DOHH2 (cell line): ENCODE results near the gene IPO9.
A peak's percentile ranks its signal among the peaks of the same experiment; 100 is the strongest.

ENCODE experiments used
- H3F3A ChIP-seq: fragments of 200-600 bp; sonication (generic), shearing (Covaris generic); 2 replicates; pipeline ENCODE4 v1.6.0; 2016; ENCODE audit warnings: antibody characterized with exemption, mild to moderate bottlenecking; ENCODE audit not compliant: control insufficient read depth, insufficient read depth
- H3K27ac ChIP-seq: fragments of 200-600 bp; sonication (generic); 2 replicates; pipeline ENCODE4 v1.5.1; 2014; ENCODE audit warnings: low read depth, mild to moderate bottlenecking, low read length, moderate library complexity
- H3K27me3 ChIP-seq: fragments of 200-600 bp; sonication (generic); 2 replicates; pipeline ENCODE4 v1.6.1; 2014; ENCODE audit warnings: mild to moderate bottlenecking, low read length, mixed read lengths; ENCODE audit not compliant: control insufficient read depth
- H3K36me3 ChIP-seq: fragments of 200-600 bp; sonication (generic); 2 replicates; pipeline ENCODE4 v1.6.1; 2014; ENCODE audit warnings: mild to moderate bottlenecking, low read length, moderate library complexity, mixed read lengths; ENCODE audit not compliant: control insufficient read depth
- H3K4me1 ChIP-seq: fragments of 200-600 bp; sonication (generic); 2 replicates; pipeline ENCODE4 v1.6.1; 2014; ENCODE audit warnings: mild to moderate bottlenecking, low read length, mixed read lengths; ENCODE audit not compliant: control insufficient read depth
- H3K4me2 ChIP-seq: fragments of 200-600 bp; sonication (generic); 2 replicates; pipeline ENCODE4 v1.6.0; 2014; ENCODE audit warnings: mild to moderate bottlenecking, low read length, moderate library complexity
- H3K4me3 ChIP-seq: fragments of 200-600 bp; sonication (generic); 2 replicates; pipeline ENCODE4 v1.5.1; 2014; ENCODE audit warnings: mild to moderate bottlenecking, low read length, mixed read lengths
- H3K79me2 ChIP-seq: fragments of 200-600 bp; sonication (generic); 2 replicates; pipeline ENCODE4 v1.6.1; 2014; ENCODE audit warnings: mild to moderate bottlenecking, low read length, mixed read lengths; ENCODE audit not compliant: control insufficient read depth
- H3K9me2 ChIP-seq: fragments of 200-600 bp; sonication (generic); replicated peaks from 2 replicates; pipeline ENCODE4 v1.6.1; 2014; ENCODE audit warnings: mild to moderate bottlenecking, low read length, mixed read lengths; ENCODE audit not compliant: control insufficient read depth
- H3K9me3 ChIP-seq: fragments of 200-600 bp; sonication (generic); 2 replicates; pipeline ENCODE4 v1.6.1; 2014; ENCODE audit warnings: antibody characterized with exemption, low read length, mixed read lengths; ENCODE audit not compliant: control insufficient read depth, insufficient read depth
- H4K20me1 ChIP-seq: fragments of 200-600 bp; sonication (generic); 2 replicates; pipeline ENCODE4 v1.6.0; 2014; ENCODE audit warnings: low read depth, mild to moderate bottlenecking, antibody characterized with exemption, low read length, moderate library complexity; ENCODE audit not compliant: control insufficient read depth, insufficient read depth
- CTCF ChIP-seq: fragments of 200-600 bp; sonication (generic); IDR thresholded peaks from one replicate; pipeline ENCODE4 v1.5.1; 2014; ENCODE audit warnings: antibody characterized with exemption, mild to moderate bottlenecking, low read depth, low read length; ENCODE audit not compliant: poor library complexity, severe bottlenecking
- EZH2phosphoT487 ChIP-seq: fragments of 200-600 bp; sonication (generic); IDR thresholded peaks from 2 replicates; pipeline ENCODE4 v1.6.1; 2017; ENCODE audit warnings: borderline replicate concordance, mild to moderate bottlenecking, antibody characterized with exemption, low read length, moderate library complexity, mixed read lengths

The IPO9 gene

DNA sequence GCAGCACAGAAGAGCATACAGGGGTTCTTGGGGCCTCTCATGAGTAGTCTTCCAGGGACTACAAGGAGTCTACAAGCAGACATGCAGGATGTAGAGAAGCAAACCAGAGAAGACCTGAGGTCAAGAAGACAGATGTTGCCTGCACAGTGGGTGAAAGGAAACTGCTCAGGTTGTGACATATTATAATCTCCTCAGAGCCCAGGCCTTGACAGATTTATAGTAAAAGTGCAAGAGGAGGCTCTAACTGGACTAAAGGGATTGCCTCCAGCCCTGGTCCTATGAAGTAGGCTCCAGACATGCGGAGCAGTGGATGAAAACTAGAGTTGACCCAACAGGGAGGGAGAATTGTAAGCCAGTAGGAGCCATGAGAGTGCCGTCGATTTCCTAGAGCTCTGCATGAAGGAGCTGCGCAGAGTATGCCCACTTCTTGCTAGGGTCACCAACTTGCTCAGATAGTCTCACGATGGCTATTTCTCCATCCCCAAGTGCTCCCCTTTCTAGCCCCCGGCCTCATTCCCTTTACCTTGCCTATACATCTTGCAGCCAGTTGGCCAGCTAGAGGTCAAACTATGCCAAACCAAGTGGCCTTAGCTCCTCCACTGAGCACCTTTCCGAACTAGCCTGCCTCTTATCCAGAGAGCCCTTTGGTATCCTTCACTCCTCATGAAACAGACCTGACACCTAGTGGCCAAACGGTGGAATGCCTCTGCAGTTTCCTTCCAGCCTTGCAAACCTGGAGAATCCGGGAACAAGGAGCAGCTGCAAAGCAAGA lies 36.2 kb upstream of the IPO9 start:
- Histone ChIP-seq H3K4me3 (no peak overlapping the region), H3K79me2 (no peaks in the 10 kb centered on the region), H3F3A (no peaks in the 10 kb centered on the region), H3K4me2 (no peak overlapping the region), H3K36me3 (no peaks in the 10 kb centered on the region), H3K27me3 (peaks cover 15% of the 10 kb centered on the region), H3K4me1 (peaks cover 7% of the 10 kb centered on the region), H3K27ac (no peak overlapping the region), H4K20me1 (no peaks in the 10 kb centered on the region), H3K9me2 (no peaks in the 10 kb centered on the region), H3K9me3 (no peaks in the 10 kb centered on the region)
- no peak for TF ChIP-seq EZH2phosphoT487
- TF ChIP-seq CTCF, result peak; percentile 97

DNA sequence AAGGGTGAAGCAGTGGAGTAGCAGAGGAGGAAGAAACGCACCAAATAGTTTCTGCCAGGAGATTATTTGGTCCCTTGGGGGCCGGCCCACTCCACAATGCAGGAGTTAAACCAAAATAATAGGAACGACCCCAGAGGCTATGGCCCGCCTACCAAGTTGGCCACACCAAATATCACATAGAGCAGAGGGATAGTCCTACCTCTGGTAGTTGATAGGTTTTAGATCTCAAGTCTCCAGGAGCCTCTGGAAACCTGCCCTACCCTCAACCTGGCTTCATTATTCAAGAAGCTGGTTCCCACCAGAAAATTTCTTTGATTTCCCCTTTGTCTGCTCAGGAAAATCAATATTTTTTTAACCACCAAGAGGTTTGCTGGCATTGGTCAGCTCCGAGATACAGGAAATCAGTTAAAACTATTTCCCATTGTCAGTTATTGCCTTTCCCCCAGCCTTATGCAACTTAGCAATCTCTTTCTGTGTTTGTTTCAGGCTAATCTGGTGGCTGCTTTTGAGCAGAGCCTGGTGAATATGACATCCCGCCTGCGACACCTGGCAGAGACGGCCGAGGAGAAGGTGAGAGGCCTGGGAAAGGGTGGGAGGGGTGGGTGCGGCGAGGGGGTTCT lies 35.5 kb upstream of the IPO9 start:
- no peaks in the 10 kb centered on the region for H4K20me1 ChIP-seq
- no peak overlapping the region for H3K4me3 ChIP-seq
- H3K79me2 ChIP-seq, result no peaks in the 10 kb centered on the region
- no peak overlapping the region for H3K27ac ChIP-seq
- no peak overlapping the region for H3K4me2 ChIP-seq
- no peaks in the 10 kb centered on the region for H3K9me2 ChIP-seq
- H3K36me3 ChIP-seq, result no peaks in the 10 kb centered on the region
- H3K9me3 ChIP-seq, result no peaks in the 10 kb centered on the region
- no peaks in the 10 kb centered on the region for H3F3A ChIP-seq
- peaks cover 7% of the 10 kb centered on the region for H3K4me1 ChIP-seq
- no peak for TF ChIP-seq EZH2phosphoT487
- peak; percentile 10 for TF ChIP-seq CTCF
- peaks cover 15% of the 10 kb centered on the region for H3K27me3 ChIP-seq

DNA sequence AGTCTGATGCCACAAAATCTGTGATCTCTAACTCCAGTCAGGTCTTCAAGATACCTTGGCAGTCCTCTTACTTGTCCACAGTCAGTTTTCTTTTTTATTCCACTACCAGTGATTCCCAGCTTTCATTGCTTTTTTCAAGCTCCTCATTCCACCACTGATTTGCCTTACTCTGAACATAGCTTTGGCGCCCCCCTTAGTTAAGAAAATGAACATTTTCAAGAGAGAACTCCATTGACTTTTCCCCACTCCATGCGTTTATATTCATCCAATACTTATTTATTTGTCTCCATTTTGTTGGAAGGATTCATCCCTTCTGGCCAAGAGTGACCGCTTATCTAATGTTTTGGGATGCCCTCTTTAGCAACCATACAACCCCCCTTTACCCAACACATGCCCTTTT lies 33.9 kb upstream of the IPO9 start:
- Histone ChIP-seq H3F3A (no peaks in the 10 kb centered on the region), H3K9me2 (no peaks in the 10 kb centered on the region), H4K20me1 (no peaks in the 10 kb centered on the region), H3K9me3 (no peaks in the 10 kb centered on the region), H3K27ac (no peak overlapping the region), H3K36me3 (no peaks in the 10 kb centered on the region), H3K27me3 (peaks cover 14% of the 10 kb centered on the region), H3K4me3 (no peak overlapping the region), H3K4me1 (peaks cover 7% of the 10 kb centered on the region), H3K79me2 (no peaks in the 10 kb centered on the region), H3K4me2 (no peak overlapping the region)
- TF ChIP-seq EZH2phosphoT487 (no peak), CTCF (peak; percentile 64)
